NOMO-1 (cell line): Measurements from ENCODE around the gene TTC39B.
A peak's percentile ranks its signal among the peaks of the same experiment; 100 is the strongest.

Source experiments
- DNase-seq, 2 experiments: peaks; one replicate each; lab custom pipeline; 2025; ENCODE audit not compliant: unreplicated experiment in 2 of 2; lab: John Stamatoyannopoulos, UW

The TTC39B gene

GRCh38 chr9:15305470-15305869 lies 1.5 kb downstream of the TTC39B start:
- peak in 1 of 2 experiments; percentile 26 for DNase-seq

GRCh38 chr9:15304632-15305031 lies 2.4 kb downstream of the TTC39B start:
- peak in 1 of 2 experiments; percentile 62 for DNase-seq

- no peak for DNase-seq
Measured at GRCh38 chr9:15300218-15300617, 6.8 kb downstream of the TTC39B start.

- no peak for DNase-seq
Measured at GRCh38 chr9:15299374-15299939, 7.6 kb downstream of the TTC39B start.

- DNase-seq = no peak
Measured at GRCh38 chr9:15298362-15298761, 8.7 kb downstream of the TTC39B start.

- no peak for DNase-seq
Measured at GRCh38 chr9:15295761-15296405, 11.1 kb downstream of the TTC39B start.

GRCh38 chr9:15294604-15295003 lies 12.4 kb downstream of the TTC39B start:
- DNase-seq = no peak

GRCh38 chr9:15293804-15294316 lies 13.2 kb downstream of the TTC39B start:
- peak in 1 of 2 experiments; percentile 22 for DNase-seq

- no peak for DNase-seq
Measured at GRCh38 chr9:15293084-15293483, 13.9 kb downstream of the TTC39B start.

GRCh38 chr9:15289603-15290002 lies 17.4 kb downstream of the TTC39B start:
- no peak for DNase-seq

- DNase-seq = no peak
Measured at GRCh38 chr9:15287309-15287708, 19.7 kb downstream of the TTC39B start.

- DNase-seq = peak in 1 of 2 experiments; percentile 13
Measured at GRCh38 chr9:15286161-15286821, 20.7 kb downstream of the TTC39B start.

GRCh38 chr9:15282567-15283285 lies 24.3 kb downstream of the TTC39B start:
- DNase-seq = no peak

GRCh38 chr9:15280647-15281046 lies 26.4 kb downstream of the TTC39B start:
- no peak for DNase-seq

GRCh38 chr9:15278839-15279238 lies 28.2 kb downstream of the TTC39B start:
- DNase-seq = no peak

GRCh38 chr9:15278091-15278687 lies 28.8 kb downstream of the TTC39B start:
- no peak for DNase-seq

- DNase-seq = no peak
Measured at GRCh38 chr9:15277400-15278090, 29.5 kb downstream of the TTC39B start.

GRCh38 chr9:15276328-15276938 lies 30.6 kb downstream of the TTC39B start:
- no peak for DNase-seq

GRCh38 chr9:15274425-15274824 lies 32.6 kb downstream of the TTC39B start:
- DNase-seq = no peak

- DNase-seq = no peak
Measured at GRCh38 chr9:15272377-15272928, 34.6 kb downstream of the TTC39B start.
